CD14-positive monocyte (primary cell): ENCODE results near the gene R3HDM2. TPM values are rescaled to one million over a fixed set of nuclear protein-coding genes. Genes with fewer than 3 reads are reported as not detected.

Experiments used
- DNase-seq, 3 donors: peaks; one replicate each; pipeline ENCODE4 v3.0.0-alpha.2; 2011 to 2022
- H2AFZ ChIP-seq: 2 replicates; pipeline ENCODE4 v1.6.0; 2012; ENCODE audit warnings: mild to moderate bottlenecking, low read depth, low read length, inconsistent platforms; ENCODE audit not compliant: insufficient read depth, poor library complexity, severe bottlenecking
- H3K27ac ChIP-seq, 2 donors: 1 replicate in 1 of 2; 2 replicates in 1 of 2; pipeline ENCODE4 v1.5.1; 2012 to 2013; ENCODE audit warnings: low read length in 2 of 2, control low read depth in 1 of 2, inconsistent platforms in 1 of 2, low read depth in 1 of 2, mild to moderate bottlenecking in 1 of 2
- H3K27me3 ChIP-seq, 2 donors: one replicate each; pipeline versions ENCODE4 v1.6.0 to v1.6.1; 2011 to 2013; ENCODE audit warnings: low read length in 2 of 2; ENCODE audit not compliant: control insufficient read depth in 2 of 2, insufficient read depth in 2 of 2
- H3K36me3 ChIP-seq, 2 donors: replicated peaks in 1 of 2; 1 replicate in 1 of 2; 2 replicates in 1 of 2; pipeline versions ENCODE4 v1.5.1 to v1.6.1; 2012 to 2013; ENCODE audit warnings: low read length in 2 of 2, control low read depth in 1 of 2, inconsistent platforms in 1 of 2, mild to moderate bottlenecking in 1 of 2; ENCODE audit not compliant: insufficient read depth in 2 of 2, control insufficient read depth in 1 of 2
- H3K4me1 ChIP-seq, 2 donors: 1 replicate in 1 of 2; 2 replicates in 1 of 2; pipeline versions ENCODE4 v1.5.1 to v1.6.1; 2012 to 2013; ENCODE audit warnings: low read length in 2 of 2, control low read depth in 1 of 2, inconsistent platforms in 1 of 2, mild to moderate bottlenecking in 1 of 2, moderate library complexity in 1 of 2; ENCODE audit not compliant: insufficient read depth in 2 of 2, control insufficient read depth in 1 of 2
- H3K4me2 ChIP-seq: replicated peaks from 2 replicates; pipeline ENCODE3; 2012; ENCODE audit warnings: low read length, moderate library complexity, mild to moderate bottlenecking; ENCODE audit not compliant: poor library complexity, severe bottlenecking; ENCODE audit errors: extremely low read depth
- H3K4me3 ChIP-seq, 3 experiments: fragments of 200-600 bp in 1 of 3; sonication (generic) in 1 of 3; replicated peaks in 1 of 3; 1 replicate in 2 of 3; 2 replicates in 1 of 3; pipeline ENCODE4 v1.5.1; 2011 to 2013; ENCODE audit warnings: low read length in 3 of 3, mild to moderate bottlenecking in 3 of 3, control low read depth in 2 of 3, low read depth in 2 of 3, inconsistent platforms in 1 of 3, moderate library complexity in 1 of 3
- H3K79me2 ChIP-seq: 2 replicates; pipeline ENCODE4 v1.6.0; 2012; ENCODE audit warnings: mild to moderate bottlenecking, control low read depth, inconsistent platforms, low read length, moderate library complexity; ENCODE audit not compliant: insufficient read depth
- H3K9ac ChIP-seq: 2 replicates; pipeline ENCODE4 v1.6.0; 2017; ENCODE audit warnings: low read length, mild to moderate bottlenecking; ENCODE audit not compliant: insufficient read depth, poor library complexity, severe bottlenecking
- H3K9me3 ChIP-seq, 2 donors: replicated peaks in 1 of 2; 1 replicate in 1 of 2; 2 replicates in 1 of 2; pipeline versions ENCODE4 v1.5.1 to v1.6.1; 2012 to 2013; ENCODE audit warnings: low read length in 2 of 2, control low read depth in 1 of 2; ENCODE audit not compliant: control insufficient read depth in 1 of 2, insufficient read depth in 1 of 2
- H4K20me1 ChIP-seq: 2 replicates; pipeline ENCODE4 v1.6.0; 2012; ENCODE audit warnings: mild to moderate bottlenecking, low read length, control low read depth, moderate library complexity; ENCODE audit not compliant: insufficient read depth
- H3K27ac Mint-ChIP-seq, 7 donors: one replicate each; pipeline ENCODE4 v1.8.0; 2020; ENCODE audit warnings: mild to moderate bottlenecking in 7 of 7, mixed read lengths in 7 of 7, moderate library complexity in 6 of 7, inconsistent platforms in 2 of 7
- H3K27me3 Mint-ChIP-seq, 3 donors: one replicate each; pipeline ENCODE4 v1.8.0; 2021 to 2022; ENCODE audit warnings: low read depth in 3 of 3, mild to moderate bottlenecking in 3 of 3, mixed read lengths in 3 of 3, moderate library complexity in 3 of 3, inconsistent platforms in 1 of 3
- H3K36me3 Mint-ChIP-seq, 2 donors: one replicate each; pipeline ENCODE4 v1.8.0; 2020; ENCODE audit warnings: mixed read lengths in 2 of 2, inconsistent platforms in 1 of 2, mild to moderate bottlenecking in 1 of 2
- H3K4me1 Mint-ChIP-seq: one replicate; pipeline ENCODE4 v1.8.0; 2020; ENCODE audit warnings: mild to moderate bottlenecking, mixed read lengths
- H3K4me3 Mint-ChIP-seq, 2 donors: one replicate each; pipeline ENCODE4 v1.8.0; 2020; ENCODE audit warnings: mild to moderate bottlenecking in 2 of 2, mixed read lengths in 2 of 2, moderate library complexity in 1 of 2
- H3K9me3 Mint-ChIP-seq, 7 donors: one replicate each; pipeline ENCODE4 v1.8.0; 2020 to 2022; ENCODE audit warnings: mixed read lengths in 7 of 7, mild to moderate bottlenecking in 6 of 7, moderate library complexity in 6 of 7, inconsistent platforms in 2 of 7
- CTCF ChIP-seq: fragments of 200-600 bp; IDR thresholded peaks from one replicate; pipeline ENCODE4 v1.8.0; 2022; ENCODE audit warnings: antibody characterized with exemption, mild to moderate bottlenecking
- WGBS: methylation state at CpG from one replicate; pipeline ENCODE4 v1.1.5; 2013; ENCODE audit warnings: missing lambda C conversion rate; ENCODE audit not compliant: insufficient coverage; 5-methylcytosine and 5-hydroxymethylcytosine counted together
- intact Hi-C, 2 donors: fragments of 100-400 bp; cut with micrococcal nuclease; formaldehyde crosslinking; loops; one replicate each; pipeline versions ENCODE4 v1.15.0 to v1.15.1; 2023
- polyA plus RNA-seq, 3 donors: library from polyadenylated mRNA; depleted of rRNA in 1 of 3; unstranded in 2 of 3; stranded (reverse) in 1 of 3; fragments of 300-500 nt in 2 of 3; fragments of >200 nt in 1 of 3; fragmentation: Illumina TruSeq in 2 of 3; gene quantifications; 1 replicate in 2 of 3; 2 replicates in 1 of 3; pipeline ENCODE4 v1.2.3, GENCODE V29; 2012 to 2021

Gene R3HDM2
- polyA plus RNA-seq, 3 donors = 4.2 to 69.4 (median 7.3) TPM

- Histone ChIP-seq H3K9me3 (no peaks in the 10 kb centered on the region), H3K27me3 (no peaks in the 10 kb centered on the region), H3K4me1 (no peaks in the 10 kb centered on the region), H3K4me3 (no peak overlapping the region), H3K27ac (no peak overlapping the region), H2AFZ (no peak overlapping the region), H4K20me1 (peaks cover 21% of the 10 kb centered on the region), H3K79me2 (peaks cover 15% of the 10 kb centered on the region), H3K9ac (no peak overlapping the region), H3K36me3 (peaks cover 39 to 87% of the 10 kb centered on the region in 2 donors), H3K4me2 (no peak overlapping the region)
- intact Hi-C loops = no loop called here
- H3K9me3 Mint-ChIP-seq = peaks cover 0 to 5% (median 0%) of the 10 kb centered on the region in 7 donors
- WGBS = 100% methylated on average over 1 of the region's 2 CpGs
- H3K4me1 Mint-ChIP-seq = no peaks in the 10 kb centered on the region
- no peak for TF ChIP-seq CTCF
- peaks cover 51 to 78% of the 10 kb centered on the region in 2 donors for H3K36me3 Mint-ChIP-seq
- H3K27ac Mint-ChIP-seq = peak overlapping the region in 4 of 7 donors; percentile 25 to 79 (median 26)
- H3K27me3 Mint-ChIP-seq = peaks cover 0 to 1% (median 0%) of the 10 kb centered on the region in 3 donors
- no peak for DNase-seq
- no peak overlapping the region for H3K4me3 Mint-ChIP-seq
Observed at GRCh38 chr12:57390174-57390573, 40.7 kb downstream of the R3HDM2 start.

GRCh38 chr12:57389033-57389432 lies 41.8 kb downstream of the R3HDM2 start:
- Histone ChIP-seq H3K4me2 (no peak overlapping the region), H3K9ac (no peak overlapping the region), H3K9me3 (no peaks in the 10 kb centered on the region), H3K4me3 (no peak overlapping the region), H2AFZ (no peak overlapping the region), H3K27me3 (no peaks in the 10 kb centered on the region), H3K4me1 (no peaks in the 10 kb centered on the region), H3K36me3 (peaks cover 33 to 75% of the 10 kb centered on the region in 2 donors), H3K27ac (no peak overlapping the region), H4K20me1 (peaks cover 21% of the 10 kb centered on the region), H3K79me2 (peaks cover 15% of the 10 kb centered on the region)
- DNase-seq = no peak
- H3K9me3 Mint-ChIP-seq = peaks cover 0 to 5% (median 0%) of the 10 kb centered on the region in 7 donors
- H3K4me3 Mint-ChIP-seq = no peak overlapping the region
- no peaks in the 10 kb centered on the region for H3K4me1 Mint-ChIP-seq
- no peak overlapping the region for H3K27ac Mint-ChIP-seq
- no peak for TF ChIP-seq CTCF
- peaks cover 46 to 72% of the 10 kb centered on the region in 2 donors for H3K36me3 Mint-ChIP-seq
- intact Hi-C loops = no loop called here
- WGBS = no CpG with 5 or more reads among the region's 3 CpGs
- H3K27me3 Mint-ChIP-seq = peaks cover 0 to 1% (median 0%) of the 10 kb centered on the region in 3 donors
